GM06990 (cell line): ENCODE data around the gene MNX1.

Source experiments
- DNase-seq: peaks from one replicate; pipeline ENCODE4 v3.0.0-alpha.2; 2011; ENCODE audit not compliant: insufficient read length; ENCODE audit errors: extremely low read depth
- H3K27me3 ChIP-seq: replicated peaks from 2 replicates; pipeline ENCODE4 v1.6.0; 2011; ENCODE audit warnings: low read length; ENCODE audit not compliant: control insufficient read depth, insufficient read depth
- H3K36me3 ChIP-seq: 2 replicates; pipeline ENCODE4 v1.5.1; 2011; ENCODE audit warnings: low read length; ENCODE audit not compliant: control insufficient read depth, insufficient read depth
- H3K4me3 ChIP-seq: replicated peaks from 2 replicates; pipeline ENCODE4 v1.5.1; 2011; ENCODE audit warnings: low read depth, mild to moderate bottlenecking, control low read depth, low read length
- TF ChIP-seq, protein P1 (sequence below): IDR thresholded peaks from 2 replicates; pipeline ENCODE4 v1.5.1; 2011; ENCODE audit warnings: low read length, control low read depth, mild to moderate bottlenecking, inconsistent platforms; ENCODE audit not compliant: insufficient read depth, poor library complexity, severe bottlenecking

MNX1 gene

DNA sequence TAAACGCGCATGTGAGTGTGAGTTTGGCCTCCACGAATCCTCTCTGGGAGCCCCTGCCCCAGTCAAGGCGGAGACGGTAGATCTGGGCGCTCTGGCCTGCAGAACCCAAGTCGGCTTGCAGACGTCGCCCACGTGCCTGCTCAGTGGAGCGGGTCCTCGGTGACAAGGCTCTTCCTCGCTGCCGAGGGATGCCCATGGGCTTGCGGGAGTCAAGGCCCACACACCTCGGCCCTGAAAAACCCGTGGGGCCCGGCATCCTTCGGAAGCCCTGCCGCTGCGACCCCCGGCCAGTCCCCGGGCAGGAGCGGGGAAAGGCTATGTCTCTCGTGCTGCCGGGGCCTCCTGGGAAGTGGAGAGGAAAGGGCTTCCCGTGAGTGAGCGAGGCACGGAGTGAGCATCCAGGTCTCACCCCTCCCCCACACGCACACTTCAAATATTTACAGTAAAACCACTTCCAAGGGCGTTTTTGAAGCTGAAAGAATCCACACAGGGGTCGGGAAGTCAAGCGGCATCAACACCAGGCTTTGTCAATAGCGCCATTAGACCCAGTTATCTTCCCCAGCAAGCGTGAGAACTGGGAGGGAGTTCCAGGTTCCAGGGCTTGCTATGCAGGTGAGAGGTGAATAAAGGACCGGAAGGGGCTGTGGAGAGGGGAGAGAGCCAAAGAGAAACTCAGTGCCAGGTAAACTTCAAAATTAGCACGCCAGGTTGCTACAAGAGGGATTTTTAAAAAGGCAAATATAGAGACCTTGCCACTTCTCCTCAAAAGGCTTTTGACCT lies 1.1 kb upstream of the MNX1 start:
- no peaks in the 10 kb centered on the region for H3K36me3 ChIP-seq
- TF ChIP-seq, protein P1, sequence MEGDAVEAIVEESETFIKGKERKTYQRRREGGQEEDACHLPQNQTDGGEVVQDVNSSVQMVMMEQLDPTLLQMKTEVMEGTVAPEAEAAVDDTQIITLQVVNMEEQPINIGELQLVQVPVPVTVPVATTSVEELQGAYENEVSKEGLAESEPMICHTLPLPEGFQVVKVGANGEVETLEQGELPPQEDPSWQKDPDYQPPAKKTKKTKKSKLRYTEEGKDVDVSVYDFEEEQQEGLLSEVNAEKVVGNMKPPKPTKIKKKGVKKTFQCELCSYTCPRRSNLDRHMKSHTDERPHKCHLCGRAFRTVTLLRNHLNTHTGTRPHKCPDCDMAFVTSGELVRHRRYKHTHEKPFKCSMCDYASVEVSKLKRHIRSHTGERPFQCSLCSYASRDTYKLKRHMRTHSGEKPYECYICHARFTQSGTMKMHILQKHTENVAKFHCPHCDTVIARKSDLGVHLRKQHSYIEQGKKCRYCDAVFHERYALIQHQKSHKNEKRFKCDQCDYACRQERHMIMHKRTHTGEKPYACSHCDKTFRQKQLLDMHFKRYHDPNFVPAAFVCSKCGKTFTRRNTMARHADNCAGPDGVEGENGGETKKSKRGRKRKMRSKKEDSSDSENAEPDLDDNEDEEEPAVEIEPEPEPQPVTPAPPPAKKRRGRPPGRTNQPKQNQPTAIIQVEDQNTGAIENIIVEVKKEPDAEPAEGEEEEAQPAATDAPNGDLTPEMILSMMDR = no peak
- no peak for DNase-seq
- peak overlapping the region; percentile 69 for H3K4me3 ChIP-seq
- H3K27me3 ChIP-seq = no peaks in the 10 kb centered on the region; the same call in 1 of the 2 replicates

DNA sequence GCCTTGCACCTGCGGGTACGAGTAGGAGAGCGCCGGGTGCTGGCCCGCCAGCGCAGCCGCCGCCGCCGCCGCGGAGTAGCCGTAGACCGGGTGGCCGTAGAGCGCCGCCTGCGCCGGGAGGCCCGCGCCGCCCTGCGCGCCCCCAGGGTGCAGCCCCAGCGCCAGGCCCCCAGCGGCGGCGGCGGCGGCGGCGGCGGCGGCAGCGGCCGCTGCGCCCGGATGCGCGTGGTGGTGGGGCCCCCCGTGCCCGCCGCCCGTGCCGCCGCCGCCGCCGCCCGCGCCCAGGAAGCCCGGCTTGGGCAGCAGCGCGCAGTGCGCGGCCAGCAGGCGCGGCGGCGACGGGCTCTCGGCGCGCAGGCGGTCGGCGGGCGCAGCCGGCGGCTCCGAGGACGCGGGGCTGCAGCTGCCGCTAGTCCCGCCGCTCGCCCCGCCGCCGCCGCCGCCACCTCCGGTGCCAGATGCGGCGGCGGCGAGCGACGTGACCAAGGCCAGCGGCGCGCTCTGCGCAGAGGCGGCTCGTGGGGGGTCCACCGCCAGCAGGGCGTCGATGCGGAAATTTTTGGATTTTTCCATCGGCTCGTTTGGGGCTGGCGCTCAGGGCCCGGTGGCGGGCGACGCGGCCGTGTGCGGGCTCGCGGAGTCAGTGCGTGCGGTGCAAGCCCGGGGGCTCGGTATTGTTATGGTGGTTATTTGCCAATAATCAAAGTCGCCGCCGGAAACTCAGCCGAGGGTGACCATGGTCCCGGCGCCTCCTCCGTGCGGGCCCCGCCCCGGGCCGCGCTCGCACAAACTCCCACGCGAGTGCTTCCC lies 480 bp downstream of the MNX1 start:
- H3K4me3 ChIP-seq = peak overlapping the region; percentile 73
- TF ChIP-seq, protein P1 = no peak
- H3K27me3 ChIP-seq = no peaks in the 10 kb centered on the region; the same call in 1 of the 2 replicates
- no peaks in the 10 kb centered on the region for H3K36me3 ChIP-seq
- DNase-seq = no peak

DNA sequence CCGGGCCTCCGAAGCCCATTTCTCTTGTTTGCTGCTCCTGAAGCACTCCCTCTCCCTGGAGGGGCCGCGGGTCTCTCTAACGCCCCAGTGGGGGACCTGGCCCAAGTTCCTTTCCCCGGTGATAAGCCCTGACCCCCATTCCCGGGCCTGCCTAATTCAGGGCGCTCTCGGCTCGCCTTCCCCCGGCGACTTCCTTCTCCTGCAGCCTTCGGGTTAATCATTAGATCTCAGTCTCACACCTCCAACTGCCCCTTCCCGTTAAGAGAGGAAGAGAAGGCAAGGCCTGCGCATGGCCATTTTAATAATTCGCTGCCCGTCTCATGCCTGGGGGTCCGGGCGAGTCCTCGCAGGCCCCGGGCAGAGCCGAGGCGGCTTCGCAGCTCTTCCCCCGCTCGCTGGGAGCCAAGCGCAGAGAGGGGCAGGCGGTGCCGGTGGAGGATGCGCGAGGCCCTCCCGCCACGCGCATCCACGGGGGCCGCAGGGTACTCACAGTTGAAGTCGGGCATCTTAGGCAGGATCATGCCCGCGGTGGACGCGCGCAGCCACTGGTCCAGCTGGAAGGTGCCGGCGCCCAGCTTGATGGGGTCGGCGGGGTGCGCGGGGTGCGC lies 1.2 kb downstream of the MNX1 start:
- H3K36me3 ChIP-seq = no peaks in the 10 kb centered on the region
- peak; percentile 52 for DNase-seq
- TF ChIP-seq, protein P1 = no peak
- H3K27me3 ChIP-seq = no peaks in the 10 kb centered on the region; the same call in 1 of the 2 replicates
- peak overlapping the region; percentile 47 for H3K4me3 ChIP-seq

DNA sequence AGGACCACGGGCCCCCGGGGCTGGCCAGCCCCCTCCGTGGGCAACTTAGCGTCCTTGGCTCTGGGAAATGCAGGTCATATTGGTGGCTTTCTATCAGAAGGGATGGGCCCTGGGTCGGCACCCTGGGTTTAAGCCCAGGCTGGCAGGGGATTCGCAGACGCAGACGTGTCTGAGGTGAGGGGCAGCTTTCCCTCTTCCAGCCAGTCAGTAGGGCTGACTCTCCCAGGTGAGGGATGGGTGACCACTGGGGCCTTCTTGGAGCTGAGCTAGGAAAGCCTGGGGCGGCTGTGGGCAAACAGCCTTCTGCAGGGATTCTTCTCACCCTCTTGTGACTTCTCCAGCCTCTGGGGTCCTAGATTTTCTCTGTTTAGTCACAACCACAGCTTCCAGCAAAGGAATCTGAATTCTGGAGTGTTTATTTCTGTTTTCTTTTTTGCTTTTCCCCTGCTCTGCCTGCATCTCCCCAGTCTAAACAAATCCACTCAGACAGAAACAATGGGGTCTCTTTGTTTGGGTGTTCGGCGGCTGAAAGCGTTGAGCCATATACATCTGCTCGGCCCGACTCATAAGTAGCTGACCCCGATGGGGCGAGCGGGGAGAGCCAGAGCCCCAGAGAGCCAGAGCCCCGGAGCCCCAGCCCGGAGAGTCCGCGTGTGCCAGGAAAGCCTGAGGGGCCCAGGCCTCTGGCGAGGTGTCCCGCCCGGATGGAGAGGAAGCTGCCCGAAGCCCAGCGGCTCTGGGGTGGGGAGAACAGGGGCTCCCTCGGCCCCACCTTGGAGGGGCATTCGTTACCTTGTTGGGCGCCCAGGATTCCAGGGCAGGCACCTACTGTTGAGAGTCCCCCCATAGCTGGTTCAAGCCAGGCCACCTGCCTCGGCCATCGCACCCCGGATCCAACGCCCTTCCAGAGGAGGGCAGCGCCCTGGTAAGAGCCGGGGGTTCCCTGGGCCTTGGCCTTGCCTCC lies 2.0 kb downstream of the MNX1 start:
- no peak overlapping the region for H3K4me3 ChIP-seq
- TF ChIP-seq, protein P1 = no peak
- H3K27me3 ChIP-seq = no peaks in the 10 kb centered on the region; the same call in 1 of the 2 replicates
- H3K36me3 ChIP-seq = no peaks in the 10 kb centered on the region
- no peak for DNase-seq

DNA sequence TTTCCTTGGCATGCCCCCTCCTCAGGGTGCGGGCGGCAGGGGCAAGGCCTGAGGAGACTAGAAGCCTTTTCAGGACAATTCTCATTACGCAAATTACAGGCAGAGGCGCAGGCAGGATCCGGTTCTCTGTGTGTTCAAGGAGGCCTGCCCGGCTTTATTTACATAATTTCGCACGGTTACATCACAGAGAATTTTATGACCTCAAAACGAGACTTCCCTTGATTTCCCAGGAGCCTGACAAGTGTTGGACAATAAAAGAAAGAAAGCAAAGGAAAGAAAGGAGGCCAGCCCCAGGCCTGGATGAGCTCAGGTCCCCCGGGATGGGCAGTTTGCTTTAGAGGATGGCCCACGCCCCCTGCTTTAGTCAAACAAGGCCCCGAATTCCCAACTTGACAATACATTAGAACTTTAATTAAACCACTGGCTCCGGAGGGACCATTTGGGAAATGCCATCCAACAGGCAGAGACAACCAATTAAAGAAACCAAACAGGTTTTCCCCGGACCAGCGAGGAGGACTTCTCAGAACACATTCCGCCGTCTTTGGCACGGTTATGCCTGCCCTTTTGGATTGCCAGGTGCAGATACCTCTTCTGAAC lies 2.9 kb downstream of the MNX1 start:
- no peak for DNase-seq
- no peaks in the 10 kb centered on the region for H3K36me3 ChIP-seq
- H3K27me3 ChIP-seq = no peaks in the 10 kb centered on the region; the same call in 1 of the 2 replicates
- TF ChIP-seq, protein P1 = no peak
- H3K4me3 ChIP-seq = no peak overlapping the region
